Ascending aorta (tissue), 2 donors: Measurements from ENCODE around the gene PPP4R4. TPM values are rescaled to one million over a fixed set of nuclear protein-coding genes. Genes with fewer than 3 reads are reported as not detected.
"Not testable (repeated sequence)": the region's sequence is repeated elsewhere in the genome, so short reads cannot be mapped to it uniquely, and the experiment has no call there.

Experiments
- DNase-seq, 2 donors: peaks; one replicate each; pipeline ENCODE4 v3.0.0-alpha.2; 2019; ENCODE audit warnings: low spot score in 2 of 2
- H3K27ac ChIP-seq, 2 donors: fragments of 200-600 bp; sonication (generic); one replicate each; pipeline ENCODE4 v1.5.1; 2016 to 2017; ENCODE audit warnings: mild to moderate bottlenecking in 1 of 2
- H3K27me3 ChIP-seq: fragments of 200-600 bp; sonication (generic); one replicate; pipeline ENCODE4 v1.5.1; 2017
- H3K36me3 ChIP-seq, 2 donors: fragments of 200-600 bp; sonication (generic); one replicate each; pipeline ENCODE4 v1.5.1; 2016
- H3K4me1 ChIP-seq, 2 donors: fragments of 200-600 bp; sonication (generic); one replicate each; pipeline ENCODE4 v1.5.1; 2016 to 2017; ENCODE audit warnings: mild to moderate bottlenecking in 1 of 2
- H3K4me3 ChIP-seq, 2 donors: fragments of 200-600 bp; sonication (generic); one replicate each; pipeline ENCODE4 v1.5.1; 2016 to 2017; ENCODE audit warnings: mild to moderate bottlenecking in 1 of 2
- H3K9me3 ChIP-seq, 2 donors: fragments of 200-600 bp; sonication (generic); one replicate each; pipeline ENCODE4 v1.5.1; 2016
- CTCF ChIP-seq, 3 experiments: fragments of 200-600 bp in 2 of 3; fragments of 450-650 bp in 1 of 3; sonication (generic) in 2 of 3; IDR thresholded peaks; one replicate each; pipeline ENCODE4 v1.5.1; 2016 to 2019; ENCODE audit warnings: antibody characterized with exemption in 3 of 3, mild to moderate bottlenecking in 1 of 3, moderate library complexity in 1 of 3
- intact Hi-C: fragments of 100-400 bp; cut with DNase I; formaldehyde crosslinking; loops from one replicate; pipeline ENCODE4 v1.15.1; 2023
- total RNA-seq: library from RNA; depleted of rRNA; stranded (reverse); fragments of >200 nt; gene quantifications from one replicate; pipeline ENCODE4 v1.1.0, GENCODE V29; 2016

Gene PPP4R4
- total RNA-seq, 1 donor from 2014 or later: not detected

- no peak for DNase-seq
Observed at GRCh38 chr14:94295360-94296180, 121.4 kb downstream of the PPP4R4 start.

GRCh38 chr14:94296181-94296545, 122.0 kb downstream of the PPP4R4 start:
- DNase-seq, intact Hi-C loops, H3K4me3 ChIP-seq, H3K36me3 ChIP-seq, H3K9me3 ChIP-seq, H3K27me3 ChIP-seq, H3K27ac ChIP-seq, H3K4me1 ChIP-seq: not testable (repeated sequence)

More at GRCh38 chr14:94295360-94296180, 121.4 kb downstream of the PPP4R4 start:
- no peaks in the 10 kb centered on the region for H3K4me1 ChIP-seq
- TF ChIP-seq CTCF (IDR thresholded peaks at IDR 0.05): no peak
- H3K9me3 ChIP-seq: no peaks in the 10 kb centered on the region
- intact Hi-C loops: no loop called here
- H3K36me3 ChIP-seq: no peaks in the 10 kb centered on the region
- no peak overlapping the region for H3K27ac ChIP-seq
- no peaks in the 10 kb centered on the region for H3K27me3 ChIP-seq
- no peak overlapping the region for H3K4me3 ChIP-seq

- Histone ChIP-seq H3K27me3 (no peaks in the 10 kb centered on the region), H3K27ac (no peak overlapping the region), H3K36me3 (no peaks in the 10 kb centered on the region), H3K9me3 (no peaks in the 10 kb centered on the region), H3K4me3 (no peak overlapping the region), H3K4me1 (no peaks in the 10 kb centered on the region)
- TF ChIP-seq CTCF (IDR thresholded peaks at IDR 0.05): no peak
- DNase-seq: no peak
- intact Hi-C loops: no loop called here
Observed at GRCh38 chr14:94298130-94298529, 124.0 kb downstream of the PPP4R4 start.

GRCh38 chr14:94303111-94303510, 129.0 kb downstream of the PPP4R4 start:
- DNase-seq: no peak
- no peaks in the 10 kb centered on the region for H3K36me3 ChIP-seq
- H3K27ac ChIP-seq: no peak overlapping the region
- no peaks in the 10 kb centered on the region for H3K4me1 ChIP-seq
- no peak overlapping the region for H3K4me3 ChIP-seq
- H3K9me3 ChIP-seq: no peaks in the 10 kb centered on the region
- intact Hi-C loops: no loop called here
- no peak for TF ChIP-seq CTCF (IDR thresholded peaks at IDR 0.05)
- H3K27me3 ChIP-seq: no peaks in the 10 kb centered on the region

GRCh38 chr14:94304243-94304642, 130.1 kb downstream of the PPP4R4 start:
- intact Hi-C loops: no loop called here
- no peaks in the 10 kb centered on the region for H3K9me3 ChIP-seq
- DNase-seq: no peak

More at GRCh38 chr14:94304243-94304642, 130.1 kb downstream of the PPP4R4 start:
- TF ChIP-seq CTCF (IDR thresholded peaks at IDR 0.05): no peak
- Histone ChIP-seq H3K4me1 (no peaks in the 10 kb centered on the region), H3K27ac (no peak overlapping the region), H3K4me3 (no peak overlapping the region), H3K36me3 (no peaks in the 10 kb centered on the region), H3K27me3 (no peaks in the 10 kb centered on the region)
